ENCODE results near the gene ACBD4. TPM values are rescaled to one million over a fixed set of nuclear protein-coding genes. Genes with fewer than 3 reads are reported as not detected.

Gene ACBD4
- total and polyA plus RNA-seq, 10 of the 15 experiments (the other 5 are each of a cell fraction or from before 2014, with no cell fraction given) = 0.20 to 13.8 (median 6.9) TPM

DNA sequence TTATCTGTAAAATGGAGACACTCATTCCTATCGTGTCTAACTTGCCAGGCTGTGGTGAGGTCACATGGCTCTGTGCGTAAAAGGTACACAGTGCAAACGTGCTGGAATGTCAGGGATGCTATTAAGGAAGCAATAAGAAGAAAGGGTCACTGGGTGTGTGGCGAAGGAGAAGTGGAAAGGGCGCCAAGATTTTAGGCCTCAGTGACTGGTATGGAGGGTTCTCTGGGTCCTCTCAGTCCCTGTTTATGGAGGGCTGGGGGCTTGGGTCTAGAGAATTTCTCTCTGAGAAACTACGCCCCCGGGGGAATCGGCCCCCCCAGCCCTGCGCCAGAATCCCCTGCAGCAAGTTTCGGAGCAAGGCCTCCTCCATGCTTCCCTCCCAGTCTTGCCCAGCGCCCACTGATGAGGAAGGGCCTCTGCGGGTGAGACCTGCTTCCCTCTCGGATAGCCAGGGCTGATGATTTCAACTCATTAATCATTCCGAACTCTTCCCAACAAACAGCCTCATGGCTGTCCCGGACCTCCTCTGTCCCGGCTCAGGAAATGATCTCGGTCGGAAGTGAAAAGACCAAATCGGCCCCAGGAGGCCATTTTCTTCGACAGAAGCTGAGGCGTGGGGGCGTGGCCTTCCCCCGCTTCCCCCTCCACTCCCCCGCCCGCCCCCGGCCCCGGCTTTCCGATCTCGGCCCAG, 11.5 kb downstream of the ACBD4 start (continued):
- TF ChIP-seq, protein P1, sequence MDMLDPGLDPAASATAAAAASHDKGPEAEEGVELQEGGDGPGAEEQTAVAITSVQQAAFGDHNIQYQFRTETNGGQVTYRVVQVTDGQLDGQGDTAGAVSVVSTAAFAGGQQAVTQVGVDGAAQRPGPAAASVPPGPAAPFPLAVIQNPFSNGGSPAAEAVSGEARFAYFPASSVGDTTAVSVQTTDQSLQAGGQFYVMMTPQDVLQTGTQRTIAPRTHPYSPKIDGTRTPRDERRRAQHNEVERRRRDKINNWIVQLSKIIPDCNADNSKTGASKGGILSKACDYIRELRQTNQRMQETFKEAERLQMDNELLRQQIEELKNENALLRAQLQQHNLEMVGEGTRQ (IDR thresholded peaks at IDR 0.05; ENCODE audit: borderline replicate concordance, low read depth, low read length) = no peak
- TF ChIP-seq SP1 (IDR thresholded peaks at IDR 0.05; ENCODE audit: low read depth, low read length) (no peak), IKZF2 (IDR thresholded peaks at IDR 0.05) (no peak), ESRRA (IDR thresholded peaks at IDR 0.05; ENCODE audit: low read length) (no peak), POLR2AphosphoS5 (IDR thresholded peaks at IDR 0.05; ENCODE audit: low read length) (peak; percentile 81), NFYB (IDR thresholded peaks at IDR 0.05; ENCODE audit: insufficient read depth, low read depth, low read length) (no peak), MEF2B (IDR thresholded peaks at IDR 0.05; ENCODE audit: partially characterized antibody, poor library complexity, severe bottlenecking) (peak; percentile 31), HSF1 (IDR thresholded peaks at IDR 0.05; ENCODE audit: low read depth, low read length) (no peak)

Data from GM12878 (cell line).